ENCODE data around the gene STK32A.
A peak's percentile ranks its signal among the peaks of the same experiment; 100 is the strongest.

STK32A gene

DNA sequence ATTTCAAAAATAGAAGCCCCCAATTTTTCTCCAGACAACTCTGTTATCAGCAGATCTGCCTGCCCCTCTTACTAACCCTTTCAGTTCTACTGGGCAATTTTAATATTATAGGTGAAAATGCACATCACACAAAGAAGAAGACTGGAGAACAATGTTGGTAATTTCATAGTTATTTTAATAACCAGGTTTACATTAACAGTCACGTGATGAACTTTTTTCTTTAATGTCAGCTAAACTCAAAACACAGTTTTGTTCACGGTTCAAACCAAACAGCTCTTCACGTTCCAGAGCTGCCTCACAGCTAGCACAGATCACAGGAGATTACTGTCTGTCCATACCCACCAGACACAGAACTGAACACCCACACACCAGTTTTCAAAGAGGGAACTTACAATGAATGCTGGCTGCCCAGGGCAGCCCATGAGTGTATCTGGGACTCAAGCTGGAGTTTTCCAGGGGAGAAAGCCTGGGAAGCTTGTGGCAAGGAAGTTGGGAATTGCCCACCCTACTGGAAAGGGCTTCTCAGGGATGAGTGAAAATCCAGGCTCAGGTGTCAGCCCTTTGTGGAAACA is 155.9 kb downstream of the STK32A start:
- Histone ChIP-seq H3K27ac (ENCODE audit: low read length) (no peak overlapping the region), H3K4me1 (ENCODE audit: control insufficient read depth, insufficient read depth, low read length) (peaks cover 15% of the 10 kb centered on the region), H3K27me3 (ENCODE audit: control insufficient read depth in 1 of 2, insufficient read depth in 2 of 2, low read length in 2 of 2) (no peaks in the 10 kb centered on the region), H3K9me3 (ENCODE audit: control insufficient read depth in 2 of 2, low read length in 2 of 2) (no peaks in the 10 kb centered on the region), H3K36me3 (ENCODE audit: control insufficient read depth in 2 of 2, insufficient read depth in 2 of 2, low read length in 2 of 2) (peaks cover 34% of the 10 kb centered on the region in 2 donors), H3K9ac (ENCODE audit: low read length in 2 of 2) (no peak overlapping the region), H3K4me3 (ENCODE audit: low read length in 2 of 2) (no peak overlapping the region)

DNA sequence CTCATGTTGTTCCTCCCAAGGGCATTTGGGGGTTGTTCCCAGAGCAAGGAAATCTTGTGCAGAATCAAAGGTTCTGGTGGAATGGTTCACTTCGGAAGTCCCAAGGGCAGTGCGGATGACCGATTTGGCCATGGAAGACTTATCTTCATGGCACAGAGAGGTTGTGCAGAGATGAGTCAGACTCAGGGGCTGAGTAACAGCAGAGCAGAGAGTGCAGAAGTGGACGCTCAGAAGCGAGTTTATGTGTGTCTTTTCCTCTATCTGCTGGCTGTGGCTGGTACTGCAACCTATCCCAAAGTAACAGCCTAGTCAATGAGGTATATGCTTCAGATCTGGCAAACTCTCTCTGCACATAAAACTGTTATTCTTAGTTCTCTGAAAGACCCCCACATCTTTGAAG is 157.0 kb downstream of the STK32A start:
- peaks cover 43% of the 10 kb centered on the region in 2 donors for H3K36me3 ChIP-seq (ENCODE audit: control insufficient read depth in 2 of 2, insufficient read depth in 2 of 2, low read length in 2 of 2)
- H3K27ac ChIP-seq (ENCODE audit: low read length): peak overlapping the region; percentile 31
- H3K4me3 ChIP-seq (ENCODE audit: low read length in 2 of 2): no peak overlapping the region
- H3K4me1 ChIP-seq (ENCODE audit: control insufficient read depth, insufficient read depth, low read length): peaks cover 17% of the 10 kb centered on the region
- no peak overlapping the region for H3K9ac ChIP-seq (ENCODE audit: low read length in 2 of 2)
- H3K27me3 ChIP-seq (ENCODE audit: control insufficient read depth in 1 of 2, insufficient read depth in 2 of 2, low read length in 2 of 2): no peaks in the 10 kb centered on the region
- H3K9me3 ChIP-seq (ENCODE audit: control insufficient read depth in 2 of 2, low read length in 2 of 2): no peaks in the 10 kb centered on the region

DNA sequence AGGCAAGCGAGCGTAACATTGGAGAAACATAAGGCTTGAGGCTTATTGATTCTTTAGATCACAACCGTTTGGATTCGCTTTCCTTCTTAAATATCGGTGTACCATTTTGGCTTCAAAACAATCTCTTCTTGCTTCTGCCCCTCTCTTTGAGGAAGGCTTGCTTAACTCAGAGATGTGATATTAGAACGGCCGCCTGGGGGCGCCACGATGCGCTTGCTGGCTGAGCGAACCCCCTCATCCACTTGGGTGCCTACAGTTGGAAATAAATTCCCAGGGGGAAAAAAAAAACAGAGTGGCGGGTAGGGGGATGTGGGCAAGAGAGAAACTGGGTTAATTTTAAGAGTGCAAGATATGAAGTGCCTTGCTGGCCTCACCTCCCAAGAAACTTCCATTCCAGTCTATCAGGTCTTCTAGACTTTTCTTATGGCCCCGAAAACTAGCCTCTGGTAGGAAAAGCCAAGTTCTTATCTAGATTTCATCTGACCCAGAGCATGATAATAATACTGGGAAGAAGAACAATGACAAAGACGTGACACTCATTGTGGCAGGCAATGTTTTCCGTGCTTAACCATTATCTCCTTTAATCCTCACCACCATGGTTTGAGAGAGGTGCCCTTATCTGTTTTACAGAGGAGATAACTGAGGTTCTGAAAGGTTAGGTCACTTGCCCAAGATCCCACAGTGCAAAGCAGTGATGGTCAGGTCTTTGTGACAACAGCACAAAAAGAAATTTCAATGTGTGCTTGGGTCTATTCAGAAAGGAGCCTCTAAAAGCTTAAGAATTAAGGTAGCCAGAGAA is 159.2 kb downstream of the STK32A start:
- Histone ChIP-seq H3K27me3 (ENCODE audit: control insufficient read depth in 1 of 2, insufficient read depth in 2 of 2, low read length in 2 of 2) (no peaks in the 10 kb centered on the region), H3K36me3 (ENCODE audit: control insufficient read depth in 2 of 2, insufficient read depth in 2 of 2, low read length in 2 of 2) (peaks cover 59 to 60% of the 10 kb centered on the region in 2 donors), H3K9me3 (ENCODE audit: control insufficient read depth in 2 of 2, low read length in 2 of 2) (no peaks in the 10 kb centered on the region), H3K4me3 (ENCODE audit: low read length in 2 of 2) (no peak overlapping the region), H3K4me1 (ENCODE audit: control insufficient read depth, insufficient read depth, low read length) (peaks cover 19% of the 10 kb centered on the region), H3K27ac (ENCODE audit: low read length) (peak overlapping the region; percentile 41), H3K9ac (ENCODE audit: low read length in 2 of 2) (no peak overlapping the region)

DNA sequence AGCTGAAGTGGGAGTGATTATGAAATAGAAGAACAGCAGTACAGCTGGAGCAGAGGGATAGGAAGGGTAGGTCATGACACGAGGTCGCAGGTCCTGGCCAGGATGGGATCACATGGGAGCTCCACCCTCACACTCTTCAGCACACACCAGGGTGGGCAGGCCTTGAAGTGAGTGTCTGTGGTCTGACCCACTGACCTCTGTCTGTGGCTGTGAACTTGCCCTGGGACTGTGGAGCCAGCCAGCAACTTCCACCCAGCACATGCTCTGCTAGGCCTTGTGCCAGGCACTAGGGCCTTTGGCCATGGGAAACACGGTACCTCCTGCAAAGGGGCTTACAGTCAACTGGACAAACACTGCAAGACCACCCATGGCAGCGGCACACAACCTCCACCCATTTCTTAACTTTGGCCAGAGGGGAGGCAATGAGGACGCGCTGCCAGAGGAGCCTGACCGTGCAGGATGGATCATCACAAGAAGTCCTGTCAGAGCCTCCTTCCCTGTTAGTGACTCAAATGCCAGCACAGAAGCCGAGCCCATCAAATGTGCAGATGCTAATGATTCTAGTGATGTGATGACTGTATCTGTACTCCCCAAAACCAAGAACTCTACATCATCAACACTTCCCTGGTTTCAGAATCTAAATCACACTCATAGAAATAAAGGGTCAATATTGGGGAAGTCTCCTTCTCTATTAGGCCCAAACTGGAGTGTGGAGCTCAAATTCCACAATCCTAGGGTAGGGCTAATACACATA is 161.4 kb downstream of the STK32A start:
- Histone ChIP-seq H3K27ac (ENCODE audit: low read length) (no peak overlapping the region), H3K9ac (ENCODE audit: low read length in 2 of 2) (no peak overlapping the region), H3K9me3 (ENCODE audit: control insufficient read depth in 2 of 2, low read length in 2 of 2) (no peaks in the 10 kb centered on the region), H3K4me3 (ENCODE audit: low read length in 2 of 2) (no peak overlapping the region), H3K27me3 (ENCODE audit: control insufficient read depth in 1 of 2, insufficient read depth in 2 of 2, low read length in 2 of 2) (no peaks in the 10 kb centered on the region), H3K4me1 (ENCODE audit: control insufficient read depth, insufficient read depth, low read length) (peaks cover 19% of the 10 kb centered on the region), H3K36me3 (ENCODE audit: control insufficient read depth in 2 of 2, insufficient read depth in 2 of 2, low read length in 2 of 2) (peaks cover 69 to 71% of the 10 kb centered on the region in 2 donors)

DNA sequence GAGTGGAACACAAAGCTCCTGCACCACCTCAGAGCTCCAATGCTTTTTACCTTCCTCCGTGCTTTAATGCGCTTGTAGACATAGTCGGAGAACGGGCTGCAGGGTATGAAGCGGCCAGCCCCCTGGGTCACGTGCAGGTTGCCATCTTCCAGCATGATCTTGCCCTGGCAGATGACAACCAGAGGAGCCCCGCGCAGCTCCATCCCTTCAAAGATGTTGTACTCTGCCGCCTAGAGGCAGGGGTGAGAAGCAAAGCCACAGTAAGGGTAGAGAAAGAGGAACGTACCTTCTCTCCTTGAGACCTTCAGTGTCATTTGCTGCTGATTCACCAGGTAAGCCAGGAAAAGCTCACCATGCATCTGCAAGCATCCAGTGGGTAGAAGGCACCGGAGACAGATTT is 162.8 kb downstream of the STK32A start:
- Histone ChIP-seq H3K9ac (ENCODE audit: low read length in 2 of 2) (no peak overlapping the region), H3K27ac (ENCODE audit: low read length) (no peak overlapping the region), H3K36me3 (ENCODE audit: control insufficient read depth in 2 of 2, insufficient read depth in 2 of 2, low read length in 2 of 2) (peaks cover 65 to 79% of the 10 kb centered on the region in 2 donors), H3K9me3 (ENCODE audit: control insufficient read depth in 2 of 2, low read length in 2 of 2) (no peaks in the 10 kb centered on the region), H3K4me1 (ENCODE audit: control insufficient read depth, insufficient read depth, low read length) (peaks cover 12% of the 10 kb centered on the region), H3K4me3 (ENCODE audit: low read length in 2 of 2) (no peak overlapping the region), H3K27me3 (ENCODE audit: control insufficient read depth in 1 of 2, insufficient read depth in 2 of 2, low read length in 2 of 2) (no peaks in the 10 kb centered on the region)

DNA sequence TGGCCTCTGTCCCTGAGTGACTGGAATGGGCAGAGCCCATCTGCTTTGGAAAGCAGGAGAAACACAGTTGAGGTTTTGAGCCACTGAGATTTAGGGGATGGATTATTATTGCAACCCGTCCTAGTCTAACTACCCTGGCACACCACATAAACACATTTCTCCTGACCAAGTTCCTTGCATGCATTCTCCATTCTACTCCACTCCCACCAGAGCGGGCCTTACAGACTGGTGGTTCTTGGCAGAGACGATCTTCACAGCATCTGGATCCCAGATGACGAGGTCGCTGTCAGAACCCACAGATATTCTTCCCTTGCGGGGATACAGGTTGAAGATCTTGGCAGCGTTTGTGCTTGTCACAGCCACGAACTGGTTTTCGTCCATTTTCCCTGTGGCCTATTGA is 164.0 kb downstream of the STK32A start:
- Histone ChIP-seq H3K27me3 (ENCODE audit: control insufficient read depth in 1 of 2, insufficient read depth in 2 of 2, low read length in 2 of 2) (no peaks in the 10 kb centered on the region), H3K9me3 (ENCODE audit: control insufficient read depth in 2 of 2, low read length in 2 of 2) (no peaks in the 10 kb centered on the region), H3K4me1 (ENCODE audit: control insufficient read depth, insufficient read depth, low read length) (peaks cover 13% of the 10 kb centered on the region), H3K36me3 (ENCODE audit: control insufficient read depth in 2 of 2, insufficient read depth in 2 of 2, low read length in 2 of 2) (peaks cover 58 to 77% of the 10 kb centered on the region in 2 donors), H3K9ac (ENCODE audit: low read length in 2 of 2) (no peak overlapping the region), H3K27ac (ENCODE audit: low read length) (peak overlapping the region; percentile 41), H3K4me3 (ENCODE audit: low read length in 2 of 2) (no peak overlapping the region)

DNA sequence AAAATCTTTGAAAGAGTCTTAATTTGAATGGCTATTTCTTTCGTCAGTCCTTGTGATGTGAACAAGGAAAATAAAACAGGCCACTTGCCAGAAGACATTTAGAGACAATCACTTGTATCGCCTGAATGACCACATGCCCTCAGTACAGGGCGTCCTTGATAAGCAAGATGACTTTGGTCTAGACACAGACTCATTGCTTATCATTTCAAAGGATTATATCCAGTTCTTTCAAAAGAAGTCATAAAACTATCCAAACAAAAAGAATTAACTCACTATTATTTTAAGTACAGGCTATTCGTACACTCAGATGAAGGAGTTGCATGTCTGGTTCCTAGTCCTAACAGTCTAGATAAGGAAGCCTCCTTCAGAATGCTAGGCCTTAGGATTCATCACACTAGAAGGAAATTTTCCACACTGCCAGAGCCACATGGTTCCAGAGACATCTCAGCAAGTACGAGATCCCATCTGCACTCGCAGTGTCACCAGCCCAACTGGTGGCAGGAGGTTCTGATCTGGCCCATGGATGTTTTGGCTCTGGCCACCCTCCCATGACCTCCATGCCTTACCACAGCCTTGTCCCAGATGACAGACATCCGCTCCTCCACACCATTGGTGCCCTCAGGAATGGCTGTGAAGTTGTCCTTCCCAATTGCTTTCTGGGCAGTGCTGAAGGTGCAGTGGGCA is 165.4 kb downstream of the STK32A start:
- peaks cover 25% of the 10 kb centered on the region for H3K4me1 ChIP-seq (ENCODE audit: control insufficient read depth, insufficient read depth, low read length)
- no peaks in the 10 kb centered on the region for H3K27me3 ChIP-seq (ENCODE audit: control insufficient read depth in 1 of 2, insufficient read depth in 2 of 2, low read length in 2 of 2)
- peak overlapping the region; percentile 24 for H3K27ac ChIP-seq (ENCODE audit: low read length)
- H3K36me3 ChIP-seq (ENCODE audit: control insufficient read depth in 2 of 2, insufficient read depth in 2 of 2, low read length in 2 of 2): peaks cover 55 to 72% of the 10 kb centered on the region in 2 donors
- no peaks in the 10 kb centered on the region for H3K9me3 ChIP-seq (ENCODE audit: control insufficient read depth in 2 of 2, low read length in 2 of 2)
- no peak overlapping the region for H3K4me3 ChIP-seq (ENCODE audit: low read length in 2 of 2)
- no peak overlapping the region for H3K9ac ChIP-seq (ENCODE audit: low read length in 2 of 2)

DNA sequence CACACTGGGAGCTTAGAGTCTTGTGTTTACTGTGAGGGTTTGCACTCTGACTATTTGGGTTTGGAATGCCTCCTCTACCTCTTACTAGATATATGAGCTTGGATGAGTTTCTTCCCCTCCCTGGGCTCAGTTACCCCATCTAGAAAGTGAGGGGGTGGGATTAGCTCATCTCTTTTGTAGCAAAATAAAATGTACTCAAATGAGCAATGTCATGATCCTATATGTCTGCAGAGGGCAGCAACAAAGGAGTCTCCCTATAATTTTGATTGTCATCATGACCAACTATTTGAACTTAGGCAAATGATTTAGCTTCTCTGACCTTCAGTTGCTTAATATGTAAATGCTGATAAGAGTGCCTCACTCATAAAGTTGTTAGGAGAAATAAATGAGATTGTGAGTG is 166.1 kb downstream of the STK32A start:
- Histone ChIP-seq H3K4me1 (ENCODE audit: control insufficient read depth, insufficient read depth, low read length) (peaks cover 30% of the 10 kb centered on the region), H3K27me3 (ENCODE audit: control insufficient read depth in 1 of 2, insufficient read depth in 2 of 2, low read length in 2 of 2) (no peaks in the 10 kb centered on the region), H3K27ac (ENCODE audit: low read length) (peak overlapping the region; percentile 24), H3K4me3 (ENCODE audit: low read length in 2 of 2) (no peak overlapping the region), H3K9ac (ENCODE audit: low read length in 2 of 2) (no peak overlapping the region), H3K9me3 (ENCODE audit: control insufficient read depth in 2 of 2, low read length in 2 of 2) (no peaks in the 10 kb centered on the region), H3K36me3 (ENCODE audit: control insufficient read depth in 2 of 2, insufficient read depth in 2 of 2, low read length in 2 of 2) (peaks cover 57 to 71% of the 10 kb centered on the region in 2 donors)

DNA sequence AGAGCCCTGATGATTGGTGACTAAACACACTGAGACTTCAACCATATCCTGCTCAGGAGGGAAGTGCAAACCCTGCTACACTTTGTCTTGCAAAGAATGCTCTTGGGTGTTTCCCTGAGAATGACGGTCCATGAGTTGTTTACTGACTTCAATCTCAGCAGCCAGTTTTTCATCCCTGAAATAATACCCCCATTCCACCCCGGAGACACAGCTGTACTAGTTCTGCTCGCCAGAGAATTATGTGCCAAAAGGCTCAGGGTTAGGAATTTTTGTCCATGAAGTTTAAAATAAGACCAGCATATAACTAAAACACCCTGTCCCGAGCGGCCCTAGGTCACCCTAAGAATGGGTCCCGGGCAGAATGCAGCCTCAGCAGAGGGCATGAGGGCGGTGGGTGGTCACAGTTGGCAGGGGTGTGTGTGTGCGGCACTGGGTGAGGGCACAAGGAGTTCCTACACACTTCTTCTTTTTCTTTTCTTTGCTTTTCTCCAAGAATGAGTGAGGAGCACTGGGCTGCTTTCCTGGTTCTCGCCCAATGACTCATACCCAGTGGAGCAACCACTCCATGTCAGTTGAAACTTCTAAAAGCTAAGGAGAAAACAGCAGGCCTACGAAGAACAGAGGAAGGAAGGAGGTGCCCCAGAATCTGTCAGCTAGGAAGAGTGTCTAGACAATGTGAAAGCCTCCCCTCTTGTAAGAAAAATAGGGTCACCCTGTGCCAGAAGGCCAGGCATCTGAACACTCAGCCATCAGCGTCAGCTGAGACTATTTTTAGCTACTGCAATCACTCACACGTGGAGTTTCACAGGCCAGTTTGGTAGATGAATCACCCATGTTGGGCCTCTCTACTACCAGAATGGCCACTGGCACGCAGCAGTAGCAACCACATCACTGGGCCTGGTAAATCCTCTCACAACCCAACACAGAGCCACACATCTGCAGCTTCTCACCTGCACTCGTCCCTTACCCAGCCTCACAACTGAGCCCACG is 169.1 kb downstream of the STK32A start:
- Histone ChIP-seq H3K4me3 (ENCODE audit: low read length in 2 of 2) (peak overlapping the region; percentile 16 to 40), H3K27me3 (ENCODE audit: control insufficient read depth in 1 of 2, insufficient read depth in 2 of 2, low read length in 2 of 2) (no peaks in the 10 kb centered on the region), H3K4me1 (ENCODE audit: control insufficient read depth, insufficient read depth, low read length) (peaks cover 59% of the 10 kb centered on the region), H3K9ac (ENCODE audit: low read length in 2 of 2) (peak overlapping the region; percentile 48 to 55), H3K36me3 (ENCODE audit: control insufficient read depth in 2 of 2, insufficient read depth in 2 of 2, low read length in 2 of 2) (peaks cover 47 to 70% of the 10 kb centered on the region in 2 donors), H3K9me3 (ENCODE audit: control insufficient read depth in 2 of 2, low read length in 2 of 2) (no peaks in the 10 kb centered on the region), H3K27ac (ENCODE audit: low read length) (peak overlapping the region; percentile 90)

Measured in stomach smooth muscle (tissue), 2 donors.